OCI-LY1 (cell line): ENCODE data around the gene CDC25C.

Source experiments
- EZH2 ChIP-seq: fragments of 200-600 bp; sonication (generic), shearing (Covaris generic); IDR thresholded peaks from 2 replicates; pipeline ENCODE4 v1.8.0; 2017; ENCODE audit warnings: borderline replicate concordance, mixed run types, mild to moderate bottlenecking, antibody characterized with exemption, low read length, moderate library complexity, mixed read lengths
- TF ChIP-seq, protein P1 (sequence below): fragments of 200-600 bp; sonication (generic), shearing (Covaris generic); IDR thresholded peaks from 2 replicates; pipeline ENCODE4 v1.5.1; 2017; ENCODE audit warnings: mild to moderate bottlenecking, antibody characterized with exemption, low read length, moderate library complexity, mixed read lengths

DNA sequence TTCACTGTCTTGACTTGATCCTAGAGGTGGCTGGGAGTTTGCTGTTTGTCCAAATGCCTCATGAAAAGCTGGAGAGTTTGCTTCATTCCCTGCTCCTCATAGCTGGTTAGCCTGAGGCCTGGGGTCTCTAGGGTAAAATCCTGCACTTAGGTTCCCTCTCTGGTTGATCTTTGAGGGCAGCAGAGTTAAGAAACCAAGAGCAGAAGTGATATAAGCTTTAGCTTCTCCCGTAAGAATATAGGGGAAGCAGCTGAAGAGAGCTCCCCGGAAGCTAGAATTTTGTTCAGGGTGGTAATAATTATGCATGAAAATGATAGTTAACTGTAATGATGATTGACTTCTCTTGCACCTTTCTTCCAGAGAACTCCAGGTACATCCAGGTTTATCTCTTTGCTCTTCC lies 7.9 kb upstream of the CDC25C start:
- TF ChIP-seq, protein P1, sequence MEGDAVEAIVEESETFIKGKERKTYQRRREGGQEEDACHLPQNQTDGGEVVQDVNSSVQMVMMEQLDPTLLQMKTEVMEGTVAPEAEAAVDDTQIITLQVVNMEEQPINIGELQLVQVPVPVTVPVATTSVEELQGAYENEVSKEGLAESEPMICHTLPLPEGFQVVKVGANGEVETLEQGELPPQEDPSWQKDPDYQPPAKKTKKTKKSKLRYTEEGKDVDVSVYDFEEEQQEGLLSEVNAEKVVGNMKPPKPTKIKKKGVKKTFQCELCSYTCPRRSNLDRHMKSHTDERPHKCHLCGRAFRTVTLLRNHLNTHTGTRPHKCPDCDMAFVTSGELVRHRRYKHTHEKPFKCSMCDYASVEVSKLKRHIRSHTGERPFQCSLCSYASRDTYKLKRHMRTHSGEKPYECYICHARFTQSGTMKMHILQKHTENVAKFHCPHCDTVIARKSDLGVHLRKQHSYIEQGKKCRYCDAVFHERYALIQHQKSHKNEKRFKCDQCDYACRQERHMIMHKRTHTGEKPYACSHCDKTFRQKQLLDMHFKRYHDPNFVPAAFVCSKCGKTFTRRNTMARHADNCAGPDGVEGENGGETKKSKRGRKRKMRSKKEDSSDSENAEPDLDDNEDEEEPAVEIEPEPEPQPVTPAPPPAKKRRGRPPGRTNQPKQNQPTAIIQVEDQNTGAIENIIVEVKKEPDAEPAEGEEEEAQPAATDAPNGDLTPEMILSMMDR, result no peak
- no peak for TF ChIP-seq EZH2
